PC-9 (cell line): ENCODE results near the gene HACD2.

Experiments used
- CTCF ChIP-seq: fragments of 200-600 bp; sonication (generic); conservative IDR thresholded peaks from 2 replicates; pipeline ENCODE4 v1.6.1; 2017; ENCODE audit warnings: mixed run types, antibody characterized with exemption, mild to moderate bottlenecking, moderate library complexity
- EZH2 ChIP-seq: fragments of 200-600 bp; sonication (generic); IDR thresholded peaks from 2 replicates; pipeline ENCODE4 v1.8.0; 2017; ENCODE audit warnings: antibody characterized with exemption, low read depth

- TF ChIP-seq CTCF = no peak
- TF ChIP-seq EZH2 = no peak
Measured at GRCh38 chr3:123480428-123480827, 104.4 kb downstream of the HACD2 start.
